Measurements from ENCODE around the gene IMMP2L. TPM values are rescaled to one million over a fixed set of nuclear protein-coding genes. Genes with fewer than 3 reads are reported as not detected.

Gene IMMP2L
- total RNA-seq, 1 experiment from 2014 or later = 8.8 TPM

DNA sequence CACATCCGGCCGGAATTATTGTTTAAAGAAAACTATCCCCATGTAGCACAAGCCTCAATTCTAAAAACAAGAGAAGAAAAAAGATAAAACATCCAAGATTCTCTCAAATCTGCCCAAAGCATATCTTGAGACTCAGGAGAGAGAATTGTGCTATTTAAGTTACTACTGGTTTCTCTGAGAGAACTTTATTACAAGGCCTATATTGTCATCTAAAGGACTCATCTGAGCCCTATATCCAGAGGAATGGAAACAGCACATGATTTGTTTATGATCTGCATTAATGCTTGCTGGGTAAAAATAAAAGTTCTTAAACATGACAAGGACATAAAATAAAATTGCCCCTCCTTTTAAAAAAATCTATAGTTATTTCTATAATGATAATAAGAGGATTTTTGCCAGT is 446.3 kb downstream of the IMMP2L start:
- Histone ChIP-seq H3K4me3 (ENCODE audit: low read depth in 2 of 2, low read length in 2 of 2) (no peak overlapping the region), H3K27me3 (ENCODE audit: control insufficient read depth, insufficient read depth, low read length) (no peaks in the 10 kb centered on the region), H3K4me1 (ENCODE audit: control insufficient read depth, insufficient read depth, low read length) (no peaks in the 10 kb centered on the region), H3K9me3 (ENCODE audit: control insufficient read depth, insufficient read depth, low read depth, low read length) (no peaks in the 10 kb centered on the region), H3K27ac (ENCODE audit: low read length) (no peak overlapping the region), H3K36me3 (ENCODE audit: control insufficient read depth, insufficient read depth, low read length) (no peaks in the 10 kb centered on the region)
- TF ChIP-seq, protein P1, sequence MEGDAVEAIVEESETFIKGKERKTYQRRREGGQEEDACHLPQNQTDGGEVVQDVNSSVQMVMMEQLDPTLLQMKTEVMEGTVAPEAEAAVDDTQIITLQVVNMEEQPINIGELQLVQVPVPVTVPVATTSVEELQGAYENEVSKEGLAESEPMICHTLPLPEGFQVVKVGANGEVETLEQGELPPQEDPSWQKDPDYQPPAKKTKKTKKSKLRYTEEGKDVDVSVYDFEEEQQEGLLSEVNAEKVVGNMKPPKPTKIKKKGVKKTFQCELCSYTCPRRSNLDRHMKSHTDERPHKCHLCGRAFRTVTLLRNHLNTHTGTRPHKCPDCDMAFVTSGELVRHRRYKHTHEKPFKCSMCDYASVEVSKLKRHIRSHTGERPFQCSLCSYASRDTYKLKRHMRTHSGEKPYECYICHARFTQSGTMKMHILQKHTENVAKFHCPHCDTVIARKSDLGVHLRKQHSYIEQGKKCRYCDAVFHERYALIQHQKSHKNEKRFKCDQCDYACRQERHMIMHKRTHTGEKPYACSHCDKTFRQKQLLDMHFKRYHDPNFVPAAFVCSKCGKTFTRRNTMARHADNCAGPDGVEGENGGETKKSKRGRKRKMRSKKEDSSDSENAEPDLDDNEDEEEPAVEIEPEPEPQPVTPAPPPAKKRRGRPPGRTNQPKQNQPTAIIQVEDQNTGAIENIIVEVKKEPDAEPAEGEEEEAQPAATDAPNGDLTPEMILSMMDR (IDR thresholded peaks at IDR 0.05) = no peak
- no peak for TF ChIP-seq TCF7L2 (IDR thresholded peaks at IDR 0.05; ENCODE audit: low read depth, low read length)
- no peak for TF ChIP-seq SIN3A (IDR thresholded peaks at IDR 0.05; ENCODE audit: borderline replicate concordance, insufficient read depth, low read depth, low read length)
- TF ChIP-seq POLR2AphosphoS5 (IDR thresholded peaks at IDR 0.05; ENCODE audit: low read depth, low read length) = no peak
- TF ChIP-seq, protein P2, sequence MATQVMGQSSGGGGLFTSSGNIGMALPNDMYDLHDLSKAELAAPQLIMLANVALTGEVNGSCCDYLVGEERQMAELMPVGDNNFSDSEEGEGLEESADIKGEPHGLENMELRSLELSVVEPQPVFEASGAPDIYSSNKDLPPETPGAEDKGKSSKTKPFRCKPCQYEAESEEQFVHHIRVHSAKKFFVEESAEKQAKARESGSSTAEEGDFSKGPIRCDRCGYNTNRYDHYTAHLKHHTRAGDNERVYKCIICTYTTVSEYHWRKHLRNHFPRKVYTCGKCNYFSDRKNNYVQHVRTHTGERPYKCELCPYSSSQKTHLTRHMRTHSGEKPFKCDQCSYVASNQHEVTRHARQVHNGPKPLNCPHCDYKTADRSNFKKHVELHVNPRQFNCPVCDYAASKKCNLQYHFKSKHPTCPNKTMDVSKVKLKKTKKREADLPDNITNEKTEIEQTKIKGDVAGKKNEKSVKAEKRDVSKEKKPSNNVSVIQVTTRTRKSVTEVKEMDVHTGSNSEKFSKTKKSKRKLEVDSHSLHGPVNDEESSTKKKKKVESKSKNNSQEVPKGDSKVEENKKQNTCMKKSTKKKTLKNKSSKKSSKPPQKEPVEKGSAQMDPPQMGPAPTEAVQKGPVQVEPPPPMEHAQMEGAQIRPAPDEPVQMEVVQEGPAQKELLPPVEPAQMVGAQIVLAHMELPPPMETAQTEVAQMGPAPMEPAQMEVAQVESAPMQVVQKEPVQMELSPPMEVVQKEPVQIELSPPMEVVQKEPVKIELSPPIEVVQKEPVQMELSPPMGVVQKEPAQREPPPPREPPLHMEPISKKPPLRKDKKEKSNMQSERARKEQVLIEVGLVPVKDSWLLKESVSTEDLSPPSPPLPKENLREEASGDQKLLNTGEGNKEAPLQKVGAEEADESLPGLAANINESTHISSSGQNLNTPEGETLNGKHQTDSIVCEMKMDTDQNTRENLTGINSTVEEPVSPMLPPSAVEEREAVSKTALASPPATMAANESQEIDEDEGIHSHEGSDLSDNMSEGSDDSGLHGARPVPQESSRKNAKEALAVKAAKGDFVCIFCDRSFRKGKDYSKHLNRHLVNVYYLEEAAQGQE (IDR thresholded peaks at IDR 0.05; ENCODE audit: insufficient read depth in 1 of 2, low read depth in 2 of 2, low read length in 1 of 2) = no peak
- ChIA-PET POLR2A (no interaction called here), CTCF (no interaction called here)
- no TSS peak for BruUV-seq (replicated peaks)
- DNase-seq (ENCODE audit: low read depth, low spot score) = no peak
- in situ Hi-C loops (cut with HindIII; ENCODE audit: low pct_unique_long_range_greater_than_20kb, low sequenced_read_pairs) = no loop called here
- no peak for ATAC-seq
- intact Hi-C loops (cut with micrococcal nuclease; ENCODE audit: unreplicated experiment) = no loop called here

DNA sequence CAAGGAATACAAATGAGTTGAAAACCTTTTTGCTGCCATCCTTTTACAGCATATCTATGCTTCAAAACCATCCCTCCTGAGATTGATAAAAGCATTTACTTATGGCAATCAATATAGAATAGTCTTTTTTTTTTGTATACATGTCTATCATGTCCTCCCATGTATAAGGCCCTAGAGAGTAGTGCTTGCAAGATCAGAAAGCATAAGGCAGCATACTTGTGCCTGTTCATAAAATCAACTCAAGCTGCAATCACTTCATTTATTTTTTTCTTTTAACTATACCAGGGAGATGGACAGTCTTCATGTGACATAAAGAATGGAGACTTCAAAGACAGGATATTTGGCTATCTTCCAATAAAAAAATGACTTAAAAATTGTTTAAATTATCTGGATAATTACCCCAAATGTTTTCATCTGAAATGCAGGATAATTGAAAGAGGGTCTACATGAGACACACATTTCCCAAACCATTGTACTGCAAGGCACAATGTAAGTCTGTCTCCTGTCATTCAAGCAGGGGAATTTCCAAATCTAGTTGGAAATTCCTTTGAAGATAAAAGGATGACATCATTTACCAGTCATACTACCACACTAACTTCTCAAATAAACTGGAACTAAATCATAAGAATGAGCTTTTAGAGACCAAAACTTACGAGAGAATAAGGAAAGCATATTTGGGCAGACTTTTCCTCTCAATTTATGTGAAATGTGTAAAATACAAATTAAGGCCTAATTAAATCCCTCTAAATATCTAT is 448.9 kb downstream of the IMMP2L start:
- Histone ChIP-seq H3K9me3 (ENCODE audit: control insufficient read depth, insufficient read depth, low read depth, low read length) (no peaks in the 10 kb centered on the region), H3K4me3 (ENCODE audit: low read depth in 2 of 2, low read length in 2 of 2) (no peak overlapping the region), H3K4me1 (ENCODE audit: control insufficient read depth, insufficient read depth, low read length) (no peaks in the 10 kb centered on the region), H3K27me3 (ENCODE audit: control insufficient read depth, insufficient read depth, low read length) (no peaks in the 10 kb centered on the region), H3K36me3 (ENCODE audit: control insufficient read depth, insufficient read depth, low read length) (no peaks in the 10 kb centered on the region), H3K27ac (ENCODE audit: low read length) (no peak overlapping the region)
- no peak for ATAC-seq
- POLR2A ChIA-PET = no interaction called here
- intact Hi-C loops (cut with micrococcal nuclease; ENCODE audit: unreplicated experiment) (no loop called here), in situ Hi-C loops (cut with HindIII; ENCODE audit: low pct_unique_long_range_greater_than_20kb, low sequenced_read_pairs) (no loop called here)
- TF ChIP-seq TCF7L2 (IDR thresholded peaks at IDR 0.05; ENCODE audit: low read depth, low read length) (peak; percentile 68; the same call in 1 of the 2 replicates), POLR2AphosphoS5 (IDR thresholded peaks at IDR 0.05; ENCODE audit: low read depth, low read length) (no peak)
- BruUV-seq (replicated peaks) = no TSS peak
- no peak for DNase-seq (ENCODE audit: low read depth, low spot score)
- CTCF ChIA-PET = no interaction called here

DNA sequence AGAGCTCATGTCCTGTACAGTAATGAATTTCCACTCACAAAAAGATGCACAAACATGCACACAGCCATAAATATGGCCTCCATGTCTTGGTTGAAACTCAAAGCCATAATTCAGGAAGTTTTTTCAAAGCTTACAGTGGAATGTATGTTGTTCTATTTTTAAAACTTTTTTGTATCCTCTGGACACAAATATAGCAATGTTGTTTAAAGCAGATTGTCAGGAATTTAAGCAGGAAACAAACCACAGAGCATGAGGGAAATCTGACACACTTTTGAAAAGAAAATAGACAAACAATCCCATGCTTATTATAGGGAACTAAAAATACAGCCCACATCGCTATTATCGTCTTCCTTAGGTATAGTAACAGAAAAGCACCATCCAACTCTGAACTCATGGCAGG is 449.9 kb downstream of the IMMP2L start:
- no peaks in the 10 kb centered on the region for H3K27me3 ChIP-seq (ENCODE audit: control insufficient read depth, insufficient read depth, low read length)
- TF ChIP-seq, protein P1 (IDR thresholded peaks at IDR 0.05) = no peak
- TF ChIP-seq TCF7L2 (IDR thresholded peaks at IDR 0.05; ENCODE audit: low read depth, low read length) (no peak), SIN3A (IDR thresholded peaks at IDR 0.05; ENCODE audit: borderline replicate concordance, insufficient read depth, low read depth, low read length) (no peak), POLR2AphosphoS5 (IDR thresholded peaks at IDR 0.05; ENCODE audit: low read depth, low read length) (no peak)
- TF ChIP-seq, protein P2 (IDR thresholded peaks at IDR 0.05; ENCODE audit: insufficient read depth in 1 of 2, low read depth in 2 of 2, low read length in 1 of 2) = no peak
- H3K9me3 ChIP-seq (ENCODE audit: control insufficient read depth, insufficient read depth, low read depth, low read length) = no peaks in the 10 kb centered on the region
- ChIA-PET CTCF (no interaction called here), POLR2A (no interaction called here)
- H3K4me3 ChIP-seq (ENCODE audit: low read depth in 2 of 2, low read length in 2 of 2) = no peak overlapping the region
- no TSS peak for BruUV-seq (replicated peaks)
- ATAC-seq (no peak), DNase-seq (ENCODE audit: low read depth, low spot score) (no peak)
- H3K27ac ChIP-seq (ENCODE audit: low read length) = no peak overlapping the region
- intact Hi-C loops (cut with micrococcal nuclease; ENCODE audit: unreplicated experiment) (no loop called here), in situ Hi-C loops (cut with HindIII; ENCODE audit: low pct_unique_long_range_greater_than_20kb, low sequenced_read_pairs) (no loop called here)
- no peaks in the 10 kb centered on the region for H3K36me3 ChIP-seq (ENCODE audit: control insufficient read depth, insufficient read depth, low read length)
- no peaks in the 10 kb centered on the region for H3K4me1 ChIP-seq (ENCODE audit: control insufficient read depth, insufficient read depth, low read length)
